Activated CD8-positive, alpha-beta memory T cell treated with anti-CD3 and anti-CD28 coated beads, Interleukin-2, amount 50 U/mL, for 1 hour (primary cell): ENCODE data around the gene ANKHD1.
A peak's percentile ranks its signal among the peaks of the same experiment; 100 is the strongest.
"Not testable (repeated sequence)": the region's sequence is repeated elsewhere in the genome, so short reads cannot be mapped to it uniquely, and the experiment has no call there.

Source experiments
- DNase-seq: peaks from one replicate; pipeline ENCODE4 v3.0.0-alpha.2; 2020; ENCODE audit errors: extremely low read depth

Gene ANKHD1

DNA sequence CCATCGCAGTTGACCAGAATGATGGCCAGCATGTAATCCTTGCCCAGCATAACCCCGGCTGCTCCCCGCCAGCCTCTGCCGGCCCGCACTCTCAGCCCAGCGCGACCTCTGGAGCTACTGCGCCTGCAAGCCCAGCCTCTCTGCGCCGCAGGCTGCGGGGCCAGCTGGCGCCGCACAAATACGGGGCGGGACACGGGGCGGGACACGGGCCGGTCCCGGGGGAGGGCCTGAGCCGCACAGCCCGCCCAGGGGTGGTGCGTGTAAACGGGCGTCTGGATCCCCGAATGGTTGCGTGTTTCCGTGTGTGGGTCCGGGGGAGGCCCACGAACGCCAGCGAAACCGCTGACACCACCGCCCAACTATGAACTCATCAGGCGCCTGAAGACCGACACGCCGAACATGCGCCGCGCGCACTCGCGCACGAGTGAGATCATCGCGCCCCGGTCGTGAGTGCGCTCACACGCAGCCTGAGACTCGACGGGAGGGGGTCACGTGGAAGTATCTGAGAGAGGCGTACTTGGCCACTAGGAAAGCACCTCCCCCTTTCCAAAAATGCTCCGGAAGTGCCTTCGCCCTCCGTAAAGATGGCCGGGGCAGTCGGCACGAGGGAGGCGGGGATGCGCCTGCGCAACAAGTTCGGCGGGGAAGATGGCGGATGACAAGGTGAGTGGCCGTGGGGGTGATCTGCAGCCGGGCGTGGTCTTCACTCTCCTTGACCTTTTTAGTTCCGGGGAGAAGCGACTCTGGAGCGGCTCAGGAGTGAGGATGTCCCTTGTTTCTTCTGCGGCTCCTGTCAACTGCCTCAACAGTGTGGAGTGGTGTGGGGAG is 162.8 kb downstream of the ANKHD1 start, which contains the start of the genes APBB3 and SLC35A4:
Gene APBB3 (minus strand): TSS at position 403 of the 828 bp plus-strand sequence. CDS start 353 bp downstream, at position 50.
Gene SLC35A4 (plus strand): TSS at position 633 of the 828 bp plus-strand sequence. CDS start 2,342 bp downstream, outside the sequence.
- peak; percentile 95 for DNase-seq

DNA sequence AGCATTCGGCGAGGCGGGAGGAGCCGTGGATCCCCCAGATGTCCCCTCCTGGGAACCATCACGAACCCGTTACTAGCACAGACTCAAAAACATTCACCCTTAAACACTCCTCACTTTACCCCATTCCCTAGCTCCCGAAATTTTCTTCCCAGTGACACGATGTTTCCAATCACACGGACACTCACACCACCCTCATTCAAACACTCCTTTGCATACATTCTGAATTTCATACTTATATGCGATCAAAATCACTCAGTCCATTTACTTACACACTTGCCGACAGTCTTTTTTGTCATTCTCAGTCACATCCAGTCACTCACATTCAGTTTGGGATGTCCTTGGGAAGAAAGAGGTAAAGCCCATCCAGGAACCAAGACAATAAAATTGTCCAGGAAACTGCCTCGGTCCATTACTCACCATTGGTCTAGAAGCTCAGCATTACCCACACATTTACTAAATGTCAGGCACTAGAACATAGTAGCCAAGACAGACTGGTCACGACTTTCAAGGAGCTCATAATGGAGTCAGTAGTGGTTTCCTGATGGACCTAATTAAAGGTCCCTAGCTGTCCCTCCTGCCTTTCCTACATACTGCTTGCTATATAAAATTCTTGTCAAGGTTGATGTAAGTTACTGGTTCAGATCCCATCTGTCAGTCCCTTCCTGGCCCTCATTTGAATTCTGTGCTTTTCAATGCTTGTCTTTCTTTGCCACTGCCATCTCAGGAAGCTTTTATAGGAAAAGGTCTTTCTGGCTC is 163.6 kb downstream of the ANKHD1 start:
- no peak for DNase-seq

DNA sequence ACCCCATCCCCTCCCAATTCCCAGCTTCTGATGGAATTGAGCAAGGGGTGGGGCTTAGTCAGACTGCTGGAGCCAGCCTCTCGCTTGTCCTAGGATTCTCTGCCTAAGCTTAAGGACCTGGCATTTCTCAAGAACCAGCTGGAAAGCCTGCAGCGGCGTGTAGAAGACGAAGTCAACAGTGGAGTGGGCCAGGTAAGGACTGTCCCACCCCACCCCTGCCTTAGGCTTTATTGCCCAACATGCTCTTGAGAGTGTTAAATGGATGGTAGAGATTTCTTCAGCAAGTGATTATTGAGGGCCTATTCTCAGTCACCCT is 164.1 kb downstream of the ANKHD1 start:
- DNase-seq: no peak

DNA sequence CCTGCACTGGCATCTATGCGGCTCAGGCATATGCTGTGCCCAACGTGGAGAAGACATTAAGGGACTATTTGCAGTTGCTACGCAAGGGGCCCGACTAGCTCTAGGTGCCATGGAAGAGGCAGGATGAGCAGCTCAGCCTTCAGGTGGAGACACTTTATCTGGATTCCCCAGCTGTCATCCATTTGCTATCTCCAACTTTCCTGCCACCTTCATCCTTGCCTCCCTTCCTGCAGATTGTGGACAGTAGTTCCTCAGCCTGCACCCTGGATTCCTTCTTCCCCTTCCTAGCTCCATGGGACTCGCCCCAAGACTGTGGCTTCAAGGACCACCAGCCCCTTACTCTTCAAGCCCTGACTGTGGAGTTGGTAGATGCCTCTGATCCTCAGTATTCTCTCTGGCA is 165.0 kb downstream of the ANKHD1 start:
- no peak for DNase-seq

DNA sequence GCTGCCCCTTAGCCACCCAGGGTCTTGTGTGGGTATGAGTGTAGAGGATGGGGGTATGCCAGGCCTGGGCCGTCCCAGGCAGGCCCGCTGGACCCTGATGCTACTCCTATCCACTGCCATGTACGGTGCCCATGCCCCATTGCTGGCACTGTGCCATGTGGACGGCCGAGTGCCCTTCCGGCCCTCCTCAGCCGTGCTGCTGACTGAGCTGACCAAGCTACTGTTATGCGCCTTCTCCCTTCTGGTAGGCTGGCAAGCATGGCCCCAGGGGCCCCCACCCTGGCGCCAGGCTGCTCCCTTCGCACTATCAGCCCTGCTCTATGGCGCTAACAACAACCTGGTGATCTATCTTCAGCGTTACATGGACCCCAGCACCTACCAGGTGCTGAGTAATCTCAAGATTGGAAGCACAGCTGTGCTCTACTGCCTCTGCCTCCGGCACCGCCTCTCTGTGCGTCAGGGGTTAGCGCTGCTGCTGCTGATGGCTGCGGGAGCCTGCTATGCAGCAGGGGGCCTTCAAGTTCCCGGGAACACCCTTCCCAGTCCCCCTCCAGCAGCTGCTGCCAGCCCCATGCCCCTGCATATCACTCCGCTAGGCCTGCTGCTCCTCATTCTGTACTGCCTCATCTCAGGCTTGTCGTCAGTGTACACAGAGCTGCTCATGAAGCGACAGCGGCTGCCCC is 165.6 kb downstream of the ANKHD1 start:
- DNase-seq: no peak

DNA sequence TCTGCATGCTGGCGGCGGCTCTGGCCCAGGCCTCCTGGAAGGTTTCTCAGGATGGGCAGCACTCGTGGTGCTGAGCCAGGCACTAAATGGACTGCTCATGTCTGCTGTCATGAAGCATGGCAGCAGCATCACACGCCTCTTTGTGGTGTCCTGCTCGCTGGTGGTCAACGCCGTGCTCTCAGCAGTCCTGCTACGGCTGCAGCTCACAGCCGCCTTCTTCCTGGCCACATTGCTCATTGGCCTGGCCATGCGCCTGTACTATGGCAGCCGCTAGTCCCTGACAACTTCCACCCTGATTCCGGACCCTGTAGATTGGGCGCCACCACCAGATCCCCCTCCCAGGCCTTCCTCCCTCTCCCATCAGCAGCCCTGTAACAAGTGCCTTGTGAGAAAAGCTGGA is 166.2 kb downstream of the ANKHD1 start:
- DNase-seq: no peak

DNA sequence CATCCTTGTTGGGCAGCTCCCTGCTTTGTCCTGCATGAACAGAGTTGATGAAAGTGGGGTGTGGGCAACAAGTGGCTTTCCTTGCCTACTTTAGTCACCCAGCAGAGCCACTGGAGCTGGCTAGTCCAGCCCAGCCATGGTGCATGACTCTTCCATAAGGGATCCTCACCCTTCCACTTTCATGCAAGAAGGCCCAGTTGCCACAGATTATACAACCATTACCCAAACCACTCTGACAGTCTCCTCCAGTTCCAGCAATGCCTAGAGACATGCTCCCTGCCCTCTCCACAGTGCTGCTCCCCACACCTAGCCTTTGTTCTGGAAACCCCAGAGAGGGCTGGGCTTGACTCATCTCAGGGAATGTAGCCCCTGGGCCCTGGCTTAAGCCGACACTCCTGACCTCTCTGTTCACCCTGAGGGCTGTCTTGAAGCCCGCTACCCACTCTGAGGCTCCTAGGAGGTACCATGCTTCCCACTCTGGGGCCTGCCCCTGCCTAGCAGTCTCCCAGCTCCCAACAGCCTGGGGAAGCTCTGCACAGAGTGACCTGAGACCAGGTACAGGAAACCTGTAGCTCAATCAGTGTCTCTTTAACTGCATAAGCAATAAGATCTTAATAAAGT is 166.9 kb downstream of the ANKHD1 start:
- DNase-seq: no peak

DNA sequence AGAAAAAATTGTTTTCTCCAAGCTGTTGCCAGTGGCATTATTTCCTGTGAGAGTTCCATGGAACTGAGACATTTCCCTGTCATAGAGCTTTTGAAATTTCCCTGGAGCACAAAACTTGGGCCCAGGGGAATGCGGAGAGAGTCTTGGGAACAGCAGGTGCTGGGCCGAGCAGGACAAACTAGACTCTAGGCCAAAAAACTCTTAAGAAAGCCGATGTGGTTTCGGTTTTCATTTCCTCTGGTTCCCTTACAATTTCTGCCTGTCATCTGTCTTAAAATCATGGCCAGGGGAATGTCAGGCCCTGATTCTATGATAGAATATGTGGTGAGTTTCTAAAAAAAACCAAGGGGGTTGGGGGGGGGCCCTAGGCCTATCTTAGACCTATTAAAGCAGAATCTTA is 167.6 kb downstream of the ANKHD1 start:
- DNase-seq: no peak

DNA sequence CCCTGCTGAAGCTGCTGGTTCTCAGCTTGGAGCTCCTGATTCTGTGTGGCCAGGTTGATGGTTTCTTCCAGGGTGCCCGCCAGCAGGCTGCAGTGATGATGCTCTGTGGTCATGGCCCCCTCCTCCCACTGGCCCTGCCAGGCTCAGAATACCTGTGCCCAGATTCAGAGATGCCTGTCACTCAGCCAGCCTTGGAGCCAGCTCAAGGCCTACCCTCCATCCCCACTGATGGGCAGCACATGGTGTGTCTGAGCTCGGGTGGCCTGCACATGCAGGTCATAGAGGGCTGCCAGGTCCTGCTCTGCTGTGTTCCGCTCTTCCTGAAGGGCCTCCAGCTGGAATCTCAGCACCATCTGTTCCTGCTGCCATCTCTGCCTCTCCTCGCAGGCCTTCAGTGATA is 168.4 kb downstream of the ANKHD1 start:
- DNase-seq: no peak

DNA sequence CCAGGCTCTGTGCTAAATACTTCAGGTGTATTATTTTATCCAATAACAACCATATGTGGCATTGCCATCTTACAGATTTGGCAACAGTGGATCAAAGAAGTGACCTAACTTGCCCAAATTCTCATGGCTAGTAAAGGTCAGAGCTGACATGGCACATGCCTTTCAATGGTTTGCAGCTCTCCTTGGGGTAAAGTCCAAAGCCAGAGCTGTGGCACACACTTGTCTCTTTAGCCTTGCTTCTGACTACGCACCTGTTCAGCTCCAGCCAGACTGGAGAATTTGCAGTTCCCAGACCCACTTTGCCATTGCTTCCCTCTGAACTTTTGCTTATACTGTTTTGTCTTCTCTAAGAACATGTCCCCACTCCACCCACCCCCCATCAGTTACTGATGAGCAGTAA is 168.9 kb downstream of the ANKHD1 start:
- DNase-seq: no peak

DNA sequence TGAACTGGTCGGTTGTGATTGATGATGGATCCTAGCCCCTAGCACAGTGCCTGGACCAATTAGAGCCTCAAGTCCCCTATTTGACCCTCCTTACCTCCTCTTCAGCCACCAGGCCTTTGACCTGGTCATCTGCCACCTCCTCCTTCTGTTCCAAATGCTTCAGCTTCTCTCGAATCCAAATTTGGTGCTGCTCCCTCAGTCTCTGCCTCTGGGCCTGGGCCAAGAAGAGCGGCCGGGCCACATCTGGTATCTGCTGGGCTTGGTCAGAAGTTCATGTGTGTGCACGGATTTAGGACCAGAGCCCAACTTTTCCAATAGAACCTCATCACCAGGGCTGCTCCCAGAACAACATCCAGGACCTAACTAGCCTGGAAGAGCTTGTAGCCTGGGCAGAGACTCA is 169.5 kb downstream of the ANKHD1 start:
- DNase-seq: no peak

DNA sequence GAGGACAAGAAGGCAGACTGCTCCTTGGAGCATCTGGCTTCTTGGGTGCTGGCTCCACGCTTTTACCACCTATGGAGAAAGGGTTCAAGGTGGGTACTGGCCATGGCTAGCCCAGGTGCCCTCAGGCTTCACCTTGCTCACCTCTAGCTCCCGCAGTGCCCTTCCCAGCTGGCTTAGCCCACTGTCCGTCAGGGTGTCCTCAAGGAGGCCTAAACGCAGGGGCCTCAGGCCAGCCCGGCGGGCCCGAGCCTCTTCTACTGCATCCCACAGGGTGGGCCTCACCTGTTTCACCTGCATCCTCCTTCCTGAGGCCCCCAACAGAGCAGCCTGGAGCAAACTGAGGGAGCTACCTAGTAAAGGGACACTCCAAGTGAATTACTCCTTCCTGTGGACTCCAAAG is 172.1 kb downstream of the ANKHD1 start:
- DNase-seq: no peak

DNA sequence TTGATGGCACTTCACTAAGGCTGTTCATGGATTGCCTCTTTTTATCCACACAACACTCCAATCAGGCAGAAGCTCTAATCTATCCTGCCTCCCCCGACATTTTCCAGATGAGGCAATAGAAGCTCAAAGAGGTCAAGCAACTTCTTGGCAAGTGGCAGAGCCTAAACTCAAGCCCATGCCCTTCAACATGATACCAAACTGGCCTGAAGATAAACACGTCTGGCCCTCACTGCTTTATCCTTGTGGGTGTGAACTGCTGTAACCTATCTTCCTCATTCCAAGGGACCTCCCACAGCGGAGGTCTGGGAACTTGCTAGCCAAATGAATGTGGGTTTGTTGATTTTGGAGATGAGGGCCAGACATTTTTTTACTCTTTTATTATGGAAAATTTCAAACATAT is 172.5 kb downstream of the ANKHD1 start:
- DNase-seq: no peak

DNA sequence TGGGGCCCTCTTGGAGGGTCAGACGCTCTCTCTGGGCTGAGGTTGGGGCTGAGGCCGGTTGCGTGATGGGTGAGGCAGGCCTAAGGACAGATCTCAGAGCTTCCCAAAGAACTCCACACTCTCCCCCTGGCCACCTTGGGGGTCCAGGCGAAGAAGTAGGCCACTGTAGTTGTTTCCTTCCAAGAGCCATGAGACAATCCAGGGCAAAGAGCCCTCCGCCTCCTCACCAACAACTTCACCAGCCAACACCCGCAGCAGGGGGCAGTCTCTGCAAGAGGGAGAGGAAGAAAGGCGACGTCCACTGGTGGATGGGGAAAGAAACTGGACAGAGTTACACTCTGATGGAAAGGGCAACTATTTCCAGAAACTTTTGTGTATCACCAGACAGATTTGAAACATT is 173.7 kb downstream of the ANKHD1 start:
- DNase-seq: no peak

DNA sequence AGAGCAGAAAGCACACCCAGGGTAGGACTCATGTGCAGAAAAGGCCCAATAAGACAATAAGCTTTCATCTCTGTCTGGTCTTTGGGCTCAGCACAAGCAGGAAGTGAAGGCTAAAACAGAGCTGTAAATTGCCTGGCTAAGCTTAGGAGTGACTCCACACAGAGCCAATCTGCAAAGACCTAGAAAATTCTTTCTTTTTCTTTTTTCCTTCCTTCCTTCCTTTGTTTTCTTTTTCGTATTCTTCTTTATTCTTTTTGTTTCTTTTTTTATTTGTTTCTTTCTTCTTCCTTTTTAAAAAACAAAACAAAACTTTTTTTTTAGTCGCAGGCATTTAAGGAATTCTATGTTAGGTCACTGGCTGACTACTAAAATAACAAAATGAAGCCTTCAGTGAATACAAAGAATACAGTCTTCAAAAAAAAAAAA is 175.2 kb downstream of the ANKHD1 start:
- no peak for DNase-seq

DNA sequence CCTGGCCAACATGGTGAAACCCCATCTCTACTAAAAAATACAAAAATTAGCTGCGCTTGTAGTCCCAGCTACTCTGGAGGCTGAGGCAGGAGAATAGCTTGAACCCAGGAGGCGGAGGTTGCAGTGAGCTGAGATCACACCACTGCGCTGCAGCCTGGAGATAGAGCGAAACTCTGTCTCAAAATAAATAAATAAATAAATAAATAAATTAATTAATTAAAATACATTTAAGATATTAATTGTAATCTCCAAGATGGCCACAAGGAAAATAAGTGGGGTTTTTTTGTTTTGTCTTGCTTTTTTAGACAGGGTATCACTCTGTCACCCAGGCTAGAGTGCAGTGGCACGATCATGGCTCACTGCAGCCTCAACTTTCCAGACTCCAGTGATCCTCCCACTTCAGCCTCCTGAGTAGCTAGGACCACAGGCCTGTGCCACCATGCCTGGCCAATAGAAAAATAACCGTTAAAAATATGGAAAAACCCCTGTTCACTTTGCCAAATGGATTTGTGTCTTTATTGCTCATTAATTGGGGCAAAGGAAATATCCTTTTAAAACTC is 177.6 kb downstream of the ANKHD1 start:
- DNase-seq: not testable (repeated sequence)

DNA sequence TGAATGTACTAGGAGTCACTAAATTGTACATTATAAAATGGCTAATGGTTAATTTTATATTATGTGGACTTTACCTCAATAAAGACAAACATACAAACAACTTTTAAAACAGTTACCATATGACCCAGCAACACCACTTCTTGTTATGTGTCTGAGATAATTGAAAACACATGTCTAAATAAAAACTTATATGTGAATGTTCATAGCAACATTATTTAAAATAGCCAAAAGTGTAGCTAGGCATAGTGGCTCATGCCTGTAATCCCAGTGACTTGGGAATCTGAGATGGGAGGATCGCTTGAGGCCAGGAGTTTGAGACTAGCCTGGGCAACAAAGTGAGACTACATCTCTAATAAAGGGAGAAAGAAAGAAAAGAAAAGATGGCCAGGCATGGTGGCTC is 185.9 kb downstream of the ANKHD1 start:
- DNase-seq: no peak

DNA sequence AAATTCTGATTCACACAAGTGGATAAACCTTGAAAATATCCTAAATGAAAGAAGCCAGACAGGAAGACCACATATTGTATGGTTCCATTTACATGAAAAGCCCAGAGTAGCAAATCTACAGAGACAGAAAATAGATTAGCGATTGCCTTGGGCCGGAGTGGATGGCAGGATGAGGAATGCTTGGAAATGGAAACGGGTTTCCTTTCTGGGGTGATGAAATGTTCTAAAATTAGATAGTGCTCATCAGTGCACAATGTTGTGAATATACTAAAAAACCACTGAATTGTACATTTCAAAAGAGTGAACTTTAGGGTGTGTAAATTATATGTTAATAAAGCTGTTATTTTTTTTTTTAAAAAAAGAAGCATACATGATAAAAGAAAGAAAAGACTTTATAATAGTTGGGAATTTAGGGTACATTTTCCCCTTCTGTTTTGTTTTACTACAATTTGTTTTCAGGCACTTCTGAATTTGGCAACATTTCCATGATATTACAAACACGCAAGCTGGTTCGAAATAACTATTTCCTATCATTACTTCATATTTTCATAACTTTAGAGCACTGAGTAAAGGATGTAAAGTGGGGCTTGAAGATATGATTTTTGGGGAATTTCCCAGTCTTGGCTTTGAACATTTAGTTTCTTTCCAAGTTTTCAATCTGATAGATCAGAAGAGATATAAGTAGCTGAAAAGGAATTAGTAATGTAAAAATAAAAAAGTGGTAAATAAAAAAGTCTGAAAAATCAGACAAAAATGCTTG is 186.9 kb downstream of the ANKHD1 start:
- DNase-seq: no peak
